Measurements from ENCODE around the gene OR13C4.

DNA sequence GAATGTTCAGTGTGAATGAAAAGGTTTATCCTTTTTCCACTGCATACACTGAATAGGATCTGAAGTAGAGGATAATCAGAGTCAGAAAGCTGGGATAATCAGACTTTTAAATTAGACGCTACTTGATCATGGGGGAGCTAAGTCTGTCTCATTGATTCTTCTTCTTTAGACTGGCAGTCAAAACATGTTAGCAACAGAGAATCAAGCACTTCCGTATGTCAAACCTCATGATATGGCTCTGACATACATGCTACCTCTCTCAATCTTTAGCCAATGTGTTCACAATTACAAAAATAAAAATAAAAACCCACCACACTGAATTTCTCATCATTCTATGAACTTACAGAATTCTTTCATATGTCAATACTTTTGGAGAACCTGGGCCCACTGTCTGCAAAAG is 42.0 kb downstream of the OR13C4 start:
- no peak for TF ChIP-seq POLR2A (IDR thresholded peaks at IDR 0.05)
- TF ChIP-seq POLR2AphosphoS5 (IDR thresholded peaks at IDR 0.05; ENCODE audit: insufficient read depth in 1 of 2, low read depth in 1 of 2) = no peak
- TF ChIP-seq, protein P1, sequence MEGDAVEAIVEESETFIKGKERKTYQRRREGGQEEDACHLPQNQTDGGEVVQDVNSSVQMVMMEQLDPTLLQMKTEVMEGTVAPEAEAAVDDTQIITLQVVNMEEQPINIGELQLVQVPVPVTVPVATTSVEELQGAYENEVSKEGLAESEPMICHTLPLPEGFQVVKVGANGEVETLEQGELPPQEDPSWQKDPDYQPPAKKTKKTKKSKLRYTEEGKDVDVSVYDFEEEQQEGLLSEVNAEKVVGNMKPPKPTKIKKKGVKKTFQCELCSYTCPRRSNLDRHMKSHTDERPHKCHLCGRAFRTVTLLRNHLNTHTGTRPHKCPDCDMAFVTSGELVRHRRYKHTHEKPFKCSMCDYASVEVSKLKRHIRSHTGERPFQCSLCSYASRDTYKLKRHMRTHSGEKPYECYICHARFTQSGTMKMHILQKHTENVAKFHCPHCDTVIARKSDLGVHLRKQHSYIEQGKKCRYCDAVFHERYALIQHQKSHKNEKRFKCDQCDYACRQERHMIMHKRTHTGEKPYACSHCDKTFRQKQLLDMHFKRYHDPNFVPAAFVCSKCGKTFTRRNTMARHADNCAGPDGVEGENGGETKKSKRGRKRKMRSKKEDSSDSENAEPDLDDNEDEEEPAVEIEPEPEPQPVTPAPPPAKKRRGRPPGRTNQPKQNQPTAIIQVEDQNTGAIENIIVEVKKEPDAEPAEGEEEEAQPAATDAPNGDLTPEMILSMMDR (IDR thresholded peaks at IDR 0.05) = no peak

Data from vagina (tissue), 2 donors.